IPS-NIHi11 (cell line): ENCODE results near the gene COX5B.
A peak's percentile ranks its signal among the peaks of the same experiment; 100 is the strongest.
"Not testable (repeated sequence)": the region's sequence is repeated elsewhere in the genome, so short reads cannot be mapped to it uniquely, and the experiment has no call there.

Source experiments
- DNase-seq: peaks from one replicate; pipeline ENCODE4 v3.0.0; 2012; ENCODE audit warnings: mixed read lengths, low spot score

Gene COX5B

GRCh38 chr2:97654309-97654708 lies 8.4 kb downstream of the COX5B start:
- DNase-seq, result peak; percentile 2

- peak; percentile 1 for DNase-seq
Measured at GRCh38 chr2:97654791-97655190, 8.9 kb downstream of the COX5B start.

GRCh38 chr2:97656129-97656755 lies 10.4 kb downstream of the COX5B start:
- DNase-seq, result no peak

GRCh38 chr2:97656905-97657587 lies 11.2 kb downstream of the COX5B start:
- DNase-seq, result no peak

- no peak for DNase-seq
Measured at GRCh38 chr2:97657986-97658690, 12.3 kb downstream of the COX5B start.

- DNase-seq, result no peak
Measured at GRCh38 chr2:97658691-97659157, 12.9 kb downstream of the COX5B start.

GRCh38 chr2:97659256-97660043 lies 13.6 kb downstream of the COX5B start:
- no peak for DNase-seq

- DNase-seq, result no peak
Measured at GRCh38 chr2:97660044-97660774, 14.3 kb downstream of the COX5B start.

- DNase-seq, result no peak
Measured at GRCh38 chr2:97660775-97661389, 15.0 kb downstream of the COX5B start.

- no peak for DNase-seq
Measured at GRCh38 chr2:97661927-97662326, 16.1 kb downstream of the COX5B start.

- DNase-seq, result no peak
Measured at GRCh38 chr2:97662386-97662894, 16.6 kb downstream of the COX5B start.

- DNase-seq, result peak; percentile 83
Measured at GRCh38 chr2:97662895-97663625, 17.2 kb downstream of the COX5B start.

GRCh38 chr2:97663626-97663961 lies 17.7 kb downstream of the COX5B start:
- no peak for DNase-seq

- DNase-seq, result peak; percentile 98
Measured at GRCh38 chr2:97663962-97664635, 18.2 kb downstream of the COX5B start, which contains the start of gene ACTR1B. Gene ACTR1B, minus strand, starts transcription at chr2:97664044. Its CDS starts 154 bp downstream, at chr2:97663890.

GRCh38 chr2:97664636-97664970 lies 18.7 kb downstream of the COX5B start:
- no peak for DNase-seq

- no peak for DNase-seq
Measured at GRCh38 chr2:97669448-97669847, 23.6 kb downstream of the COX5B start, which contains the start of gene C2orf92. Gene C2orf92, plus strand, starts transcription at chr2:97669713. Its CDS starts 76 bp downstream, at chr2:97669789.

GRCh38 chr2:97670471-97670870 lies 24.6 kb downstream of the COX5B start:
- DNase-seq, result no peak

- no peak for DNase-seq
Measured at GRCh38 chr2:97671526-97671925, 25.7 kb downstream of the COX5B start.

- DNase-seq, result not testable (repeated sequence)
Measured at GRCh38 chr2:97672606-97673140, 26.8 kb downstream of the COX5B start.
